Muscle of leg (tissue), 11 donors: ENCODE measurements around the gene CREG2. TPM values are rescaled to one million over a fixed set of nuclear protein-coding genes. Genes with fewer than 3 reads are reported as not detected.
"Not testable (repeated sequence)": the region's sequence is repeated elsewhere in the genome, so short reads cannot be mapped to it uniquely, and the experiment has no call there.

Source experiments
- DNase-seq: peaks from one replicate; pipeline ENCODE4 v3.0.0; 2013
- H3K27ac ChIP-seq: one replicate; pipeline ENCODE4 v1.5.1; 2013; ENCODE audit warnings: mild to moderate bottlenecking, low read length, control low read depth
- H3K27me3 ChIP-seq: one replicate; pipeline ENCODE4 v1.6.1; 2013; ENCODE audit warnings: low read length; ENCODE audit not compliant: control insufficient read depth, insufficient read depth
- H3K36me3 ChIP-seq: one replicate; pipeline ENCODE4 v1.6.1; 2013; ENCODE audit warnings: low read length; ENCODE audit not compliant: control insufficient read depth, insufficient read depth
- H3K4me1 ChIP-seq: one replicate; pipeline ENCODE4 v1.6.1; 2013; ENCODE audit warnings: low read length; ENCODE audit not compliant: control insufficient read depth, insufficient read depth
- H3K4me3 ChIP-seq: one replicate; pipeline ENCODE4 v1.5.1; 2013; ENCODE audit warnings: low read length, control low read depth
- H3K9me3 ChIP-seq: replicated peaks from 2 replicates; pipeline ENCODE4 v1.6.1; 2013; ENCODE audit warnings: low read depth, low read length; ENCODE audit not compliant: control insufficient read depth
- WGBS: methylation state at CpG from one replicate; pipeline ENCODE4 v1.1.5; 2013; ENCODE audit warnings: missing lambda C conversion rate; ENCODE audit not compliant: insufficient coverage; 5-methylcytosine and 5-hydroxymethylcytosine counted together
- polyA plus RNA-seq, 8 donors: library from polyadenylated mRNA; unstranded; fragments of 120-200 nt; gene quantifications; one replicate each; pipeline versions ENCODE4 v1.2.1 to v1.2.3, GENCODE V29; 2013; ENCODE audit warnings: inconsistent platforms in 1 of 8, low replicate concordance in 1 of 8; ENCODE audit not compliant: insufficient read length in 8 of 8, insufficient read depth in 1 of 8
- total RNA-seq: library from RNA; stranded (reverse); fragments of 120-200 nt; gene quantifications from one replicate; pipeline ENCODE4 v1.2.4, GENCODE V29; 2013

CREG2 gene
- total and polyA plus RNA-seq, 9 donors, result 2.4 to 5.3 (median 3.5) TPM

DNA sequence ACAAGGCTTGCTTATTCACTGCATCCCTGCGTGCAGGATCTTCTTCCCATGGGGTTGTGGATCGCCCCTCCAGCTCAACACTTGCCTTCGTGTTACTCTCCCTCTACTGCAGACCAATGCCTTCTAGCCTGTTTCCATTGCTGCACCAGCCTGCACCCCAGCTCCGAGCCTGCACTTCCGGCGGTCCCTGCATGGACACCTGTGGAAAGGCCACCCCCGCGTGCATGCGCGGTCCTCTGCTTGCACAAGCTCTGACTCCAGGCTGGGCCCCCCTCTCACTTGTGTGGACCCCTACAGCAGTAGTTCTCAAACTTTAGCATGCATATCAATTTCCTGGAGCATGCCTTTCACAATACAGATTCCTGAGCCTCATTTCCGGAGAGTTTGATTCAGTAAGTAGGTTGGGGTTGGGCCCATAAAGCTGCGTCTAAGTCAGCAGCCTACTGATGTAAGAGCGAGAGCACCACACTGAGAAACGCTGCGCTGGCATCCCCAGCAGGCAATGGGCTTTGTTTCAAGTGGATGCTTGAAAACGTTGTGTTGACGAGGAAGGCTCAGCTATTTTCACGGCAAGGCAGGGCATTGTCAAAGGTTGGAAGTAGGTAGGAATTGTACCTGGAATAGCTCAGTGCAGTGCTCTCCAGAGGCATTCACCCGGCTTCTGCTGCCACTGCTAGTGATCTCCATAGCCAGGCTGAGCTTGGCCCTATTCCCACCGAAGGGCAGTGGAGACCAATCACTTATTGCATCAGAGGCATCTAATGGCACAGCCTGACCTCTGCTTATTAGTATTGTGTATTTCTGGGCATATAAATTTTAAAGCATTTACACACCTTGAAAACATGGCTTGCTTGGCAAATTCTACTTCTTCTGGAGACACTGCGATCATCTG is 32.6 kb downstream of the CREG2 start:
- DNase-seq, result no peak
- Histone ChIP-seq H3K27me3 (no peaks in the 10 kb centered on the region), H3K36me3 (no peaks in the 10 kb centered on the region), H3K9me3 (no peaks in the 10 kb centered on the region), H3K4me3 (no peak overlapping the region), H3K27ac (no peak overlapping the region), H3K4me1 (no peaks in the 10 kb centered on the region)
- 80% methylated on average over 17 of the region's 21 CpGs for WGBS

DNA sequence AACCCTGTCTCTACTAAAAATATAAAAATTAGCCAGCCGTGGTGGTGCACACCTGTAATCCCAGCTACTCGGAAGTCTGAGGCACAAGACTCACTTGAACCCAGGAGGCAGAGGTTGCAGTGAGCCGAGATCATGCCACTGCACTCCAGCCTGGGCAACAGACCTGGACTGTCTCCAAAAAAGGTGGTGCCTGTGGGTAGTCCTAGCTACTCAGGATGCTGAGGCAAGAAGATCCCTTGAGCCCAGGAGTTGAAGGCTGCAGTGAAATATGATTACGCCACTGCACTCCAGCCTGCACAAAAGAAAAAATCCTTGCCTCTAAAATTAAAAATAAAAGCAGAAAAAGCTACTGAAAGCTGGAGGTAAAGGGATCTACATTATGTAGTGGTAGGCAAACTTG is 34.7 kb downstream of the CREG2 start:
- 87% methylated on average over 3 of the region's 4 CpGs for WGBS
- not testable (repeated sequence) for H3K36me3 ChIP-seq

GRCh38 chr2:101351207-101351606 is 36.1 kb downstream of the CREG2 start:
- no peaks in the 10 kb centered on the region for H3K9me3 ChIP-seq
- no peak overlapping the region for H3K27ac ChIP-seq
- DNase-seq, result no peak
- H3K27me3 ChIP-seq, result no peaks in the 10 kb centered on the region
- no peaks in the 10 kb centered on the region for H3K4me1 ChIP-seq
- 84% methylated on average over 7 of the region's 7 CpGs for WGBS
- no peak overlapping the region for H3K4me3 ChIP-seq
- no peaks in the 10 kb centered on the region for H3K36me3 ChIP-seq

More for the DNA sequence above, 34.7 kb downstream of the CREG2 start:
- not testable (repeated sequence) for H3K9me3 ChIP-seq, DNase-seq, H3K27me3 ChIP-seq, H3K27ac ChIP-seq, H3K4me1 ChIP-seq, H3K4me3 ChIP-seq

DNA sequence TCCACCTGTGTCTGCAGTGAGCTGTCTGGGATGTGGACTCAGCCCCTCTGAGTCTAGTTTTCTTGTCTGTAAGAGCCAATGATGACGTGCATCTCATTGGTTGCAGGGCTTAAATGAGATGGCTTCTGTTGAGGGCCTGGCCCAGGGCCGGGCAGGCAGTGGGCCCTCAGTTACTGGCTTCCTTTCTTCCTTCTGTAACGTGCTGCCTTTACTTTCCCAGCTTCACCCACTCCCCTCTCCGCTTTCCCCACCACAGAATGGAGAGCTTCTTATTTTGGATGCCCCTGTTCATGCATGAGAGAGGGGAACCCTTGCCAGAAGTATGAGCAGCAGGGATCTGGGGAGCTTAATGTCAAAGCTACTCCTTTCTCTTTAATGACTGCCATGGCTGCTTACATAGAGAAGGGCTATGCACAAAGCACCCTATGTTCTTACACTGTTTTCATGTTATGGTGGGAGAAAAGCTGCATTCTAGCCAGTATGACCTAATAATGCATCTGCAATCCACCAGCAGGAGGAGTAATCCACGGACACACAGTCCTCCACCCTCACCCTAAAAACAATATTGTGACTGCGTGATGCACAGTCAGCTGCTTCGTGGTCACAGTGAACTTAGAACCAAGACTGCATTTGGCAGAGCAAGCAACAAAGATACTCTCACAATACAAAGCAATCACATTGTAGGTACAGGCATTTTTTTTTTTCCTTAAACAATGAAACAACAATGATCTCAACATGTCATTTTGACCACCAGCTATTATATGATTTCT is 37.2 kb downstream of the CREG2 start:
- Histone ChIP-seq H3K36me3 (no peaks in the 10 kb centered on the region), H3K4me1 (no peaks in the 10 kb centered on the region), H3K4me3 (no peak overlapping the region), H3K9me3 (no peaks in the 10 kb centered on the region), H3K27me3 (no peaks in the 10 kb centered on the region), H3K27ac (no peak overlapping the region)
- 52% methylated on average over 5 of the region's 7 CpGs for whole genome bisulfite sequencing
- DNase-seq, result peak; percentile 18

DNA sequence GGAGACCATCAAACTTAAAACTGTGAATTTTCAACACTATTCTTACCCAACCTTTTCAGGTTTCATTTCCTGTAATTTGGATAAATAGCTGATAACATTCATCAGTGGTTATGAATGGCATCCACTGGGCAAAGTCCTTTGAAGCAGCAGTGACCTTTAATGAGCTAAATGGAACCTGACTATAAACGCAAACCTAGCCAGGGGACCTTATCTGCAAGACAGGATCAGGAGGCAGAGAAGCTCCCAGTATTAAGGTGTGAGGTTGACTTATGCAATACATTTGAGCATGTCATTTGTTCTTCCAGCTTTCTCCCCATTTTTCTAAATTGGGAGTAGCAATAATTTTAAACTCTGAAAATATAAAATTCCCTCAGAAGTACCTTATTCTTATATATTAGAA is 38.4 kb downstream of the CREG2 start:
- WGBS, result no CpG with 5 or more reads among the region's 1 CpG
- H3K27ac ChIP-seq, result no peak overlapping the region
- H3K36me3 ChIP-seq, result no peaks in the 10 kb centered on the region
- no peaks in the 10 kb centered on the region for H3K4me1 ChIP-seq
- H3K4me3 ChIP-seq, result no peak overlapping the region
- no peaks in the 10 kb centered on the region for H3K27me3 ChIP-seq
- no peak for DNase-seq
- no peaks in the 10 kb centered on the region for H3K9me3 ChIP-seq

GRCh38 chr2:101346909-101347308 is 40.4 kb downstream of the CREG2 start:
- Histone ChIP-seq H3K4me1 (peaks cover 3% of the 10 kb centered on the region), H3K27ac (no peak overlapping the region), H3K36me3 (no peaks in the 10 kb centered on the region), H3K4me3 (no peak overlapping the region), H3K9me3 (no peaks in the 10 kb centered on the region), H3K27me3 (no peaks in the 10 kb centered on the region)
- DNase-seq, result no peak
- WGBS, result 83% methylated on average over 1 of the region's 3 CpGs

GRCh38 chr2:101344137-101344536 is 43.2 kb downstream of the CREG2 start:
- no peaks in the 10 kb centered on the region for H3K36me3 ChIP-seq
- H3K27me3 ChIP-seq, result no peaks in the 10 kb centered on the region
- H3K4me1 ChIP-seq, result peaks cover 3% of the 10 kb centered on the region
- H3K9me3 ChIP-seq, result no peaks in the 10 kb centered on the region
- WGBS, result 56% methylated on average over 5 of the region's 5 CpGs
- H3K27ac ChIP-seq, result no peak overlapping the region
- no peak for DNase-seq
- H3K4me3 ChIP-seq, result no peak overlapping the region

DNA sequence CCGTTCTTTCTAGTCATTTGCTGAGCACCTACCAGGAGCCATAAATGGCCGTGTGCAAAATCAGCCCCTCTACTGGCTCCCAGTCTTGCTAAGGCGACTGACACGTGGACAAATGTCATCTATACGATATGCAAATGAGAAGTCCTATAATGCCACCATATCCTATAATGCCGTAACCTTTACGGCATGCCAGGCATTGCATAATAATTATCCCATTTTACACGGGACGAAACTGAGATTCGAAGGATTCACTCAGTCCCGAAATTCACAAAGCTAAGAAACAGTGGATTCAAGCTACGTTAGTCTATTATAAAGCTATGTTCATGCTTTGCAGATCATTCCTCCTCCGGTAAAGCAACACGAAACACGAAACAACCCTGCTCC is 44.7 kb downstream of the CREG2 start:
- H3K4me3 ChIP-seq, result no peak overlapping the region
- WGBS, result 84% methylated on average over 15 of the region's 15 CpGs

DNA sequence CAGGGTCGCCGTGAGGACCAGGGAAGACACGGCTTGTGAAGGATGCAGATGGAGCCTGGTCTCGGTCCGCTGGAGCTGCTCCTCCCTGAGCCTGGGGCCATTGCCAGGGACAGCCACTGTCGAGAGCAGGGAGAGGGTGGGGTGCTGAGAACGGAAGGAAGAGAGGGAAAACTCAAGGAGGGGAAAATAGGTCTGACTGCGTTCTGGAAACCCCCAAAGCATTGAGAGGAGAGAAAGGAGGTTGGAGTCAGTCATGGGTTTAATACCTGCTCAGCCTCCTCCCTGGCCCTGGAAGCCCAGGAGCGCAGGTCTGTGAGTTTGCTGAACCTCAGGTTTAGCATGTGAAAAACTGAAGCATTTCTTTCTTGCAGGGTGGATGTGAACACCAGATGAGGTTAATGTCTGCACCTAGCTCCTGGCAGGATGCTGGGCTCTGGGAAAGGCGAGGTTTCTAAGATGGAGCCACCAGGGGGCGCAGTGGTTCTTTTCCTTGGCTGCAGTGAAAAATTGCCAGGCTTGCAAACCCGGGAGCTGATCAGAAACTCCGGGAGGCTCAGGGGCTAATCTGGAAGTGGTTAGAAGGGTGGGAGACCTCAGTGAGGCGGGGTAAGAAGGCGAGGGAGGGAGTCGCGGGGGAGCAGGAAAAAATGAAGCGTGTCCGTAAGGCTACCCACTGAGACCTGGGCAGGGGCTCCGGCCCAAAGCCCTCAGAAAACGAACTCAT is 45.2 kb downstream of the CREG2 start:
- peaks cover 3% of the 10 kb centered on the region for H3K4me1 ChIP-seq
- H3K27ac ChIP-seq, result no peak overlapping the region
- peak; percentile 79 for DNase-seq
- no peaks in the 10 kb centered on the region for H3K36me3 ChIP-seq
- no peak overlapping the region for H3K4me3 ChIP-seq
- 52% methylated on average over 21 of the region's 21 CpGs for WGBS
- H3K27me3 ChIP-seq, result no peaks in the 10 kb centered on the region
- no peaks in the 10 kb centered on the region for H3K9me3 ChIP-seq

More for the DNA sequence above, 44.7 kb downstream of the CREG2 start:
- H3K9me3 ChIP-seq, result no peaks in the 10 kb centered on the region
- H3K36me3 ChIP-seq, result no peaks in the 10 kb centered on the region
- no peak for DNase-seq
- peaks cover 3% of the 10 kb centered on the region for H3K4me1 ChIP-seq
- no peaks in the 10 kb centered on the region for H3K27me3 ChIP-seq
- H3K27ac ChIP-seq, result no peak overlapping the region

DNA sequence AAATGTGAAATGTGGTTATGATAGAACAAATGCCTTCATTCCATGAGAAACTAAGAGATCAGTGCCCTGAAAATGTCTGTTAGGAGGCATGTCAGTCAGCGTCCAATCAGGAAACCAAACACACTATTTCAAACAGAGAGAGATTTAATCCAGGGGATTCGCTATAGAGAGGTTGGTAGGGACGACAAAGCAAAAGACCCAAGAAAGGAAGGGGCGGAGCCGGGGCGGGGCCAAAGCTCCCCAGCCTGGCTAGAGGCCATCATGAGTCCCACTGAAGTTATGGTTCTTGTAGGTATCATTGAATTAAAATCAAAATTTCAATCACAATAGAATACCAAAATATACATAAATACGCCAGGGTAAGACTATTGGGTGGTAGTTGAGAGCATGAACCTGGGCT is 45.9 kb downstream of the CREG2 start:
- DNase-seq, result no peak
- WGBS, result 100% methylated on average over 1 of the region's 7 CpGs

More for the DNA sequence above, 45.9 kb downstream of the CREG2 start:
- Histone ChIP-seq H3K4me3 (no peak overlapping the region), H3K4me1 (peaks cover 3% of the 10 kb centered on the region), H3K27ac (no peak overlapping the region), H3K27me3 (no peaks in the 10 kb centered on the region), H3K36me3 (no peaks in the 10 kb centered on the region), H3K9me3 (no peaks in the 10 kb centered on the region)
